HG03135 (cell line): Measurements from ENCODE around the gene TTC19.
"Not testable (repeated sequence)": the region's sequence is repeated elsewhere in the genome, so short reads cannot be mapped to it uniquely, and the experiment has no call there.

ENCODE experiments used
- ATAC-seq: cut with Tn5 transposase; IDR thresholded peaks from one replicate; pipeline ENCODE4 v1.9.1; 2021; ENCODE audit warnings: mild to moderate bottlenecking, moderate library complexity; ENCODE audit not compliant: unreplicated experiment

Gene TTC19

DNA sequence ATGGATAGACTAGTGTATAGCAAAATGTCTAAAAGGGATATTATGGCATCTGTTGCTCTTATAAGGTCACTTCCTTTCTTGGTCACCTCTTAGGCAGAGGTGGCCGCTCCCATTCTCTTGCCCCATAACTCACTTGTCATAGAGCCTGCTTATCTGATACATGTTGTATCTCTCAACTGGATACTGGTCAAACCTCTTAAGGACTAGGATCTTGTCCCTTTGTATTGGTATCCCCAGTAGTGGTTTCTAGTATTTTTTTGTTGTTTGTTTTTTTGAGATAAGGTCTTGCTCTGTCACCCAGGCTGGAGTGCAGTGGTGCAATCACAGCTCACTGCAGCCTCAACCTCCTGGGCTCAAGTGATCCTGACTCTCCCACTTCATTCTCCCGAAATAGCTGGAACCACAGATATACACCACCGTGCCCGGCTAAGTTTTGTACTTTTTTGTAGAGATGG is 27.1 kb upstream of the TTC19 start:
- ATAC-seq, result no peak

DNA sequence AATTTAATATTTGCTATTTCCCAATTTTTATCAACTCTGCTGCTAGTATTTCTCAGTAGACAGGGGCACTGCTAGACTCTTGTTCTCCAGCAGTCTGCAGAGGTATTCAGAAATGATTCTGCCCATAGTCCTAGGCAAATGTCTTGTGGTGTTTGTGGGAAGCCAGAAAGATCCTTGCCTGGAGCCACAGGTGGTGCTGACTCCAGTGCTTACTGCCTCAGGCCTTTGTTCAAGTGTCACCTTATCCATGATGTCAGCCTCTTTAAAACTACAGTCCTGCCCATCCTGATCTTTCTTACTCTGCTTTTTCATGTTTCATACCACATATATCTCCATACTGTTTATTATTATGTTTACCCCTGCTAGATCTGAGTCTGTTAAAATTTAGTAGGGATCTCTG is 26.6 kb upstream of the TTC19 start:
- ATAC-seq, result no peak

DNA sequence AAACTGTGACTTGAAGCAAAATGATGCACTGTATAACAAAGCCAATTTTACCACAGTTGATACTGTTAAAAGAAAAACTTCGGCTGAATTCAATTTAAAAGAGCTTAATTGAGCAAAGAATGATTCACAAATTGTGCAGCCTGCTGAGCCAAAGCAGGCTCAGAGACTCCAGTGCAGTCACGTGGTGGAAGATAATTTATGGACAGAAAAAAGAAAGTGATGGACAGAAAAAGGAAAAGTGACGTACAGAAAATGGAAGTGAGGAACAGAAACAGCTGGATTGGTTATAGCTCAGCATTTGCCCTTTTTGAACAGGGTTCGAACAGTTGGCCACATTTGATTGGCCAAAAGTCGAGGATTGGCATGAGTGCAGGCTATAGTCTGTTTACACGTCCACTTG is 25.8 kb upstream of the TTC19 start:
- ATAC-seq, result no peak

DNA sequence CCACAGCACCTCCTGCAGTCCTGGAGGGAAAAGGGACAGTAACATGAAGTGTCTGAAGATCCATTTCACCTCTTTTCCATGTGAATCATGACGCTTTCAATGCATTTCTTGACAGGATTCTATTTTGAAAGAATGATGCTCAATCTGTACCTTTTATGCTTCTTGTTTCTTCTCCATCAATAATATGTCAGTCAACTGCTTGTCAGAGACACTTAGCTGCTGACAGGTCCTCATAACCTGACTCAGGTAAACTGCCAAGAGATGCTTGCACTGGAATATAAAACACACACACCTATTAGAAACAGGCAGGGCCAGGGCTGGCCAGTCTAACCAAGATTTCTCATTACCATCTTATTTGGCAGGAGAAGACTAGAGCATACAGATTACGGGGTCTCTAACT is 21.7 kb upstream of the TTC19 start:
- no peak for ATAC-seq

GRCh38 chr17:15978606-15979005 is 21.0 kb upstream of the TTC19 start:
- ATAC-seq, result no peak

GRCh38 chr17:15979013-15979412 is 20.6 kb upstream of the TTC19 start:
- not testable (repeated sequence) for ATAC-seq

DNA sequence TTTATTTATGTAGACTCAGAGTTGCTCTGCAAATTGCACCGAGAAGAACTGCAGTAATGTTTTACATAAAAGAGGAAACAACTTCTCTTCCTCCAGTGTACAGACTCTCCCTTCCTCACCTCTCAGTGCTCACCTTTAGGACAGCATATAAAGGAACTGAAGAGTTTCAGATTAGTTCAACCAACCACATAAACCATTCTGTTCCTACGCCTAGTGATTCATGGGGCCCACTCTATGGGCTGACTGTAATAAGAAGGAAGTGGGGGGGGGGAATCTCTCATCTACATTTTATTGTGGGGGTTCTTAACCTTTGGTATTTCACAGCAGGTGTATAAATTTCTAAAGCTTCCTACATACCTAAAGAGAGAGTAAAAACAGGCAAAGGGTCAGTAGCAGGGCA is 18.4 kb upstream of the TTC19 start:
- ATAC-seq, result peak; percentile 92

DNA sequence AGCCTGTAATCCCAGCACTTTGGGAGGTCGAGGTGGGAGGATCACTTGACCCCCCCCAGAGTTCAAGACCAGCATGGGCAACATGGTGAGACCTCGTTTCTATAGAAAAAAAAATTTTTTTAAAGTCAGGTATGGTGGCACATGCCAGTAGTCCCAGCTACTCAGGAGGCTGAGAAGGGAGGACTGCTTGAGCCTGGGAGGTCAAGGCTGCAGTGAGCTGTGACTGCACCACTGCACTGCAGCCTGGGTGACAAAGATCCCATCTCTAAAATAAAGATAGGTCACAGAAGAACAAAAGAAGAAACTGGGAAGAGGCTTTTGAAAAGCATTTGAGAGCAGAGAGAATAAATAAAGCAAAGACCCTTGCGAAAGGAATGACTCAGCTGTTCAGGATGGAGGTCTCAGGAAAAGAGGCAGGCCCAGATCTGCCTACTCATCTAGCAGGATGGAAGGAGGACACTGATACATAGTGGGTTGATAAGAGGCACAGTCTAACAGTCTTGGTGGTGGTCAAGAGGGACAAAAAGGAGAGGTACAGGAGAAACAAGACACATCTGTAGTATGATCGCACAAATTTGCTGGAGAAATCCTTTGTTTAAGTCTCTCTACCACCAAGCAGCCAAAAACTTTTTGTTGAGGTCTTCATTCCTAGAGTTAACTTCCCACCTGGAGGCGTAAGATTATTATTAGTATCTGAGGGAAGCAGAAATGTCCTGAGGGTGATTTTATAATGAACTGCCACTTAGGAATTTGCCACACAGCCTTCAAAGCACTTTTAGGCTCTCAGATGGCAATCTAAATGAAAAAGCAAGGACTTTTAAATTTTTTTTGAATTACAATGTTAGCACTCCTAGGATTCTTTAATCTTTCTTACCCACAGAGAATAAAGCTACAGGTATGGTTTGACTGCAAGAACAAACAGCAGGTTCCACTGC is 17.7 kb upstream of the TTC19 start:
- ATAC-seq, result no peak

DNA sequence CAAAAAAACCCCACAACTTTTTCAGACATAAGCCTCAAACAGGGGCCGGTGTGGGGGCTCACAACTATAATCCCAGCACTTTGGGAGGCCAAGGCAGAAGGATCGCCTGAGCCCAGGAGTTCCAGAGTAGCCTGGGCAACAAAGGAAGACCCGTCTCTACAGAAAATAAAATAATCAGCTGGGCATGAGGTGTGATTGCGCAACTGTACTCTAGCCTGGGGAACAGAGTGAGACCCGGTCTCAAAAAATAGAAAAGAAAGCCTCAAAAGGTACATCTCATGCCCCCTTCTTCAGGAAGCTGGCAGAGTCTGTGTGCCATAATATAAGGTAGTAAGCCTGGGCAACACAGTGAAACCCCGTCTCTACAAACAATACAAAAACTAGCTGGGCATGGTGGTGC is 3.3 kb upstream of the TTC19 start:
- ATAC-seq, result no peak

- ATAC-seq, result no peak
Measured at GRCh38 chr17:15998031-15998562, 1.5 kb upstream of the TTC19 start.

DNA sequence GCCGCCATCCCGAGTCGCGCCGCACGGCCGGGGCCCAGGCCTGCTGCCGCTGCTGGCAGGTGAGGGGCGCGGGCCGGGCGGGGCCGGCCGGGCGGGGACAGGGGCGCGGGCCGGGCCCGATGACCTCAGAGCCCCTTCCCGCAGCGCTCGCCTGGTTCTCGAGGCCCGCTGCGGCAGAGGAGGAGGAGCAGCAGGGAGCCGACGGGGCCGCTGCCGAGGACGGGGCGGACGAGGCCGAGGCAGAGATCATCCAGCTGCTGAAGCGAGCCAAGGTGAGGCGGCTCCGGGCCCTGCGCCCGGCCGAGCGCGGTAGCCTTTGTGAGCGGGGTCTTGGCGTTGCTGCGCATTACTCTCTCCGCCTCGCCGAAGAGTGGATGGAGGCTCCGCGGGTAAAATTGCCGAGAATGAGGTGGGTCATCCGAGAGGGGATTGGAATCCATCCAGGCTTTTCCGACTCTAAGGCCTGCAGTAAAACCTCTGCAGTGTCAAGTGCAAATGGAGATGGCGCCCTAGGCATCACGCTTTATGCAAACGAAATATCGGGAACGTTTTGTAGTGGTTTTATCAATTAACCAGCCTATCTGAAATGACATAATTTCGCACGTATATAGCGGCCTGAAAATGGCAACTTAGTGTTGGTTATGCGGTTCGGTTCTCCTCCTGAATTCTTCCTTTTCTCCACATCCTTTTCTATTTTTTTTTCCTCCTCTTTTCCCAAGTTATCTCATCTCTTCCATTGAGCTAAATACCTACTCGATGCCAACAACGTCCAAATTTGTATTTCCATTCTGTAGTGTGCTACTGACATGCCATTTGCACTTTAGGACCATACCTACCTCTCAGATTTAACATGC is 577 bp downstream of the TTC19 start:
- ATAC-seq, result peak; percentile 31

DNA sequence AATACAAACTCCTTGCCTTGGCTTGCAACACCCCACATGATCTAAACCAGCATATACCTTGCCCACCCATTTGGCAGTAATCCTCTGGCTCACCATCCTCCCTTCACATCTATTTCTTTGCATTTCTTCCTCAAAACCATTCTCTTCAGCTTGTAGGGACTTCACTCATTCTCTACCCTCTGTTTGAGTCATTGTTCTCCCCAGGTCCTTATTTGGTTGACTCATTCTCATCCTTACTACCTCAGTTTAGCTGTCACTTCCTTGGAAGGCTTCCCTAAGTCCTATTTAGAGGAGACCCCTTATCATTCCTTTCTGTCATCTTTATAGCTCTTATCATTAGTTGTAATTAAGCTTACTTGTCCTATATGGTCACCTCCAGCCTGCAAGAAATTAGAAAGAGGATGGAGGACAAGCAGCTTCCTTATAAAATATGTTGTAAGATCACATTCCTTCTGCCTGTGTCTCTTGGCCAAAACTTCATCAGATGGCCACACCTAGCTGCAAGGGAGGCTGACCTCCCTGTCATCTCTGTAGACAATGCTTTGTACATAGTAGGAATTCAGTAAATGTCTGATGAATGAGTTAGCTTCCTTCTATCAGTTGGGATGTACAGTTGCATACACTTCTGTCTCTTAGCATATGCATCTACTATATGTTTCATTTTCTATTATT is 1.7 kb downstream of the TTC19 start:
- no peak for ATAC-seq

DNA sequence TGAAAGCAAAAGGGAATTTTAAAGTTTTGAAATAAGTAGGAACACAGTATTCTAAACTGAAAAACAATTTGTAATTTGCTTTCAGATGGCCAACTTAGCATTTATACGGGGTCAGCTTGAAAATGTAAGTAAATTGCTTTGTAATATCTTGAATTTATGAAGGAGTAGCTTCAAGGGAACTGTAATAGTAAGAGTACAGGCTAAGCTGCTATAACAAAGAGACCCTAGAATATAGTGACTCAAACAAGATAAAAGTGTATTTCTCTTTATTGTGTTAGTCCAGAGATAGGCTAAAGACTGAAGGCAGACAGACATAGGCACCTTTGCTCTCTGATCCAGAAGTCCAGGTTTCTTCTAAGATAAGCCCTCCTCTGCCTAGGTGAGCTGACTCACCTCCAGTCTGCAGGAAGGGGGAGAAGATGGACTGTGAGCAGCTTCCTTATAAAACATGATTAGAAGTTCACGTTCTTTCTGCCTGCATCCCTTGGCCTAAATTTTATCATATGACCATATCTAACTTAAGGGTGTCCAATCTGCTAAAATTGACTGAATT is 3.2 kb downstream of the TTC19 start:
- ATAC-seq, result no peak

- no peak for ATAC-seq
Measured at GRCh38 chr17:16003841-16004240, 4.2 kb downstream of the TTC19 start.

- no peak for ATAC-seq
Measured at GRCh38 chr17:16005636-16006035, 6.0 kb downstream of the TTC19 start.

DNA sequence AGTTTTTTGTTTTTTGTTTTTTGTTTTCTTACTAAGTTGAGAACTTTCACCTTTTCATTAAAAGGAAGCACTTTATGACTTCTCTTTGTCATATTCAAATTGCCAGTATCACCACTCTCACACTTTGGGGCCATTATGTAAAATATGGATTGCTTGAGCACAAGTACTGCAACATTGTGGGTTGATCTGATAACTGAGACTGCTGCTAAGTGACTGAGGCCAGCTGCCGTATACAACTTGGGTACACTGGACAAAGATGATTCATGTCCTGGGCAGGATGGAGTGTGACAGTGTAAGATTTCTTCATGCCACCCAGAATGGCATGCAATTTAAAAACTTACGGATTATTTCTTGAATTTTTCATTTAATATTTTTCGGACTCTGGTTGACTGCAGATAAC is 7.8 kb downstream of the TTC19 start:
- ATAC-seq, result no peak

- ATAC-seq, result no peak
Measured at GRCh38 chr17:16013943-16014407, 14.4 kb downstream of the TTC19 start.

- no peak for ATAC-seq
Measured at GRCh38 chr17:16019347-16019746, 19.7 kb downstream of the TTC19 start.

- no peak for ATAC-seq
Measured at GRCh38 chr17:16023881-16024280, 24.3 kb downstream of the TTC19 start.

DNA sequence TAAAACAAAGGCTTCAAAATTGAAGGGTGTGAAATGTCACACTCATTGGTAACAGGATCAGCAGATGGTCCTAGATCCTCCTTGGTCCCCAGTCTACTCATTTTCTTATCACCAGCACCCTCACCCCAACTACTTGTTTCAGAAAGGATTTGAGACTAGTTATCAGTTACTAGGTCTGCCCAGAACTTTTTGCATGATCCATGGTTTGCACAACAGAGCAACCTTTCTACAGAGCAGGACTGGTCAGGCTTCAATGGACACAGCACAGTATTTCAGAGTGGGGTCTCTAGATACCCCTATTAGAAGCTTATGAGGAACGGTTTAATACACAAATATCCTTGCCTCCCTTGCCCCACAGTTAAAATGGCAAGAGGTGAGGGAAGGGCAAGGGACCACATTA is 25.6 kb downstream of the TTC19 start:
- ATAC-seq, result no peak

DNA sequence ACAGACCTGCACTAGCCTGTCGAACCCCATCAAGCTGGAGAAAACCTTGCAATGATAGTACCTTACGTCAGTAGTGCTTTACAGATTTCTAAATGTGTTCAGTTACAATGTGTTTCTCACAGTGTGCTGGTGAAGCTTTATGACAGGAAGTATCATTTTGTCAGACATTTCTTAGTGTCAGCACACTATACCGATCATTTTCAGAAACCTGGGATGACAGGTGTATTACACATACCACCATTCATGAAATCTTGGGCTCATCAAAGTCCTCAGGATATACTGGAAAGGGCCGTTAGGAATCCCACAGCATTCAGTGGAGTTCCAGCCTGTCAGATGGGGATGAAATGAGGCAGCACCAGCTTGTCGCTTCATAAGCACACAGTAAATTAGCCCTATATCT is 27.3 kb downstream of the TTC19 start:
- no peak for ATAC-seq
